DMS79 (cell line): ENCODE measurements around the gene GALNTL6.
"Not testable (repeated sequence)": the region's sequence is repeated elsewhere in the genome, so short reads cannot be mapped to it uniquely, and the experiment has no call there.

ENCODE experiments used
- DNase-seq: peaks from one replicate; lab custom pipeline; 2025; lab: John Stamatoyannopoulos, UW

Gene GALNTL6

DNA sequence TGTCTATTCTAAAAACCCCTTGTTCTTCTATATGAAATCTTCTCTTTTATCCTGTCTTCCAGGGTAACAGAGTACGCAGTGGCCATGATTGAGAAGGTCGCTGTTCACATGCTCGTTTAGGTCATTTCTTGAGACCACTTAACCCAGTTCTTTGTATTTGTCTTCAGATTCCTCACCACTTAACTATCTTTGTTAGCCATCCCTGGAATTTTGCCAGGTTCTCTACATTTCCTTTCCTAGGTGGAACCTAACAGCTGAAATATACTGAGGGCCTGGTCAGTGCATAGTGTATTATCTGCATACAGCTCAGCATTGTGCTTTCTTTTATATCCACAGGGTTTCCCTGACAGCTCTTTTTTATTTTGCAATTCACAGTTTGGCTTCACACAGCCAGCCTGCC, 1206.5 kb downstream of the GALNTL6 start:
- DNase-seq: no peak

DNA sequence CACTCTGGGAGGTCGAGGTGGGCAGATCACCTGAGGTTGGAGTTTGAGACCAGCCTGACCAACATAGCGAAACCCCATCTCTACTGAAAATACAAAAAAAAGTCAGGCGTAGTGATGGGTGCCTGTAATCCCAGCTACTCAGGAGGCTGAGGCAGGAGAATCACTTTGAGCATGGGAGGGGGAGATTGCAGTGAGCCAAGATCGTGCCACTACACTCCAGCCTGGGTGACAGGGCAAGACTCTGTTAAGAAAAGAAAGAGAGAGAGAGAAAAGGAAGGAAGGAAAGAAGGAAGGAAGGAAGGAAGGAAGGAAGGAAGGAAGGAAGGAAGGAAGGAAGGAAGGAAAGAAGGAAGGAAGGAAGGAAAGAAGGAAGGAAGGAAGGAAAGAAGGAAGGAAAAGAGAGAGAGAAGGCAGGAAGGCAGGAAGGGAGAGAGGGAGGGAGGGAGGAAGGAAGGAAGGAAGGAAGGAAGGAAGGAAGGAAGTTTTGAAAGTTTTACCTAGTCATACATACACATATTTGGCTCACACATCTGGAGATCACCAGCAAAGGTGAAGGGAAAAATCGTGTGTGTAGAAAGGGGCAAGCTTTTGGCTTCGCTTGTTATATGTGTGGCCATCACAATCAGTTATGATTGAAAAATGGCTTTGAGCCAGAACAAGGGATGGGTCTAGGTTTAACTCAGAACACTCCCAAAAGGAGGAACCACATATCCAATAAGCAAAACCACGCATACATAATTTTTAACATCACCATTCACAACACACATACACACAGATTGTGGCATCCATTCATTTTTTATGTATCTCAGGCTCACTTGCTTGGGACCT, 1208.8 kb downstream of the GALNTL6 start:
- DNase-seq: not testable (repeated sequence)

DNA sequence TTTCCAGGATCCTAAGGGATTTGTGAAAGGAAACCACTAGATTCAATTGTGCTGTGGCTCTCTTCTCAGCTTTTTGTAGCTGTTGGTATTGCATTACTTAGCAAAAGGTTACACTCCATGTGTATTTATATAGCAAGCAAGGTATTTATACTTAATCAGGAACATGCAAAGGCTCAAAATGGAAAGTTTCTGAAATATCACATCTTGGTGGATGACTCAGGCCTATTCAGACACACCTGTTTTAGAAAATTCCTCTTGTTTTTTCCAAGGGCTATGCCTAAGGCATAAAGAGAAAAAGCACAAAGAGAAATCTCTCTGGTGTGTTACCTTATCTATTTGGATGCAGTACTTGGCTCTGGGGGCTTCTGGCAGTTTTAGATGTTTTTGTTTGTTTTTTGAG, 1211.0 kb downstream of the GALNTL6 start:
- DNase-seq: no peak

DNA sequence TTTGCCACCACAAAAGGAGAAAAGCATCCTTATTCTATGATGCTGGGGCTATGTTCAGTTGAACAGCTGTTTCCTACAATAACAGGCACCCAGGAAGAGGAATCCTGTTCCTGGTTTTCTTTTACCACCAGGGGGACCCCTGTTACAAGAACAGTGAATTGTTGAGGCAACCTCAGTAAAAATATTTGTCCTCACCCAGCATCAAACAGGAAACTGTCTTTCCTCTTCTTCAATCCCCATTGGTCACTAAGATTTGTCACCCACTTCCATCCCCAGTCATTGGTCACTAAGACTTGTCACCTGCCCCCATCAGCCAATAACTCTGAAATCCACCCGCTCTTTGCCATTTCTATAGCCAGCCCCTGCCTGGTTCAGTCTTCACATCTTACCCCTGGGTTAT, 1211.9 kb downstream of the GALNTL6 start:
- DNase-seq: no peak

DNA sequence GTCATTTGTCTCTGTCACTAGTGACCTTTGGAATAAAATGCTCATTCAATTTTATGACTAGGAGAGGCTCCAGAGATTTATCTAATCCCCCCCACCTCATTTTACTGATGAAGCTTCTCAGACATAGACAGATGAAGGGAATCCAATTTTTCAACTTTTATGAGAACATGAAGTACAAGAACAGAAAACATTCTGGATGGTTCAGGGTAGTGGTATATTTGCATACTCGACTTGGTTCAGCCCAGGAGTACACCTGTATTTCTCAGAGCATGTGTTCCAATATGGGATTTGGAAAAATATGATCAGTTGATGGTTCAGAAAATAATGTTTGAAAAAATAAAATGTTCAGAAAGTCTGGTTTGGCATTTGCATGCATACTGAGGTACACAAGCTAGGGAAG, 1224.0 kb downstream of the GALNTL6 start:
- no peak for DNase-seq

DNA sequence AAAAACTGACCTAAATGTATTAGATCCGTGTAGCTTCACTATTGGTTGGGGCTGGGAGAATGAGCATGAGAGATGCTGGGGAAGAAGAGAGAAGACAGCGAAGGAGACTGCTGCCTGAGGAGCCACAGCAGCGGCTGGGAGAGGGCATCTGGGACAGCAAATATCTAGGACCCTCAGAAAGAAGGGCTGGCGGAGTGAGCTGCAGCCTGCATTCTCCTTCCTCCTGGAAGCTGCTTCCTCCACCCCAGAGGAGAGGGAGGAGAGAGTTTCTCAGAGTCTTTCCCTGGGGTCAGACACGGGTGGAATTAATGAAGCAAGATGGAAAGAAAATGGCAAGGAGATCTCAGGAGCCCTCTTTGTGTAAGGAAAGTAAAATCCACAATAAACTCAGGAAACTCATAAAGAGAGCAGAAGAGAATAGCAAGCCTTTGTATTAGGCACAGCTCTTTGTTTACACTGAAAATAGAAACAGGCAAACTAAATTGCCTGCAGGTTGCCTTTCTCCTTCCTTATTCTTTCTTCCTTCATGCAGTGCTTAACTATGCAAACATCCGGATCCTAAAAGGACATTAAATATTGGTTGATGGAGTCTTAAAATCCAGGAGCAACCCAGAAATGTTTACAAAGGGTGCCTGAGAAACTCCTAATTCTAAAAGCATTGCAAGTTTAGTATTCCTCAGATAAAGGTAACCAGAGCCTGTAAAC, 1225.1 kb downstream of the GALNTL6 start:
- no peak for DNase-seq

DNA sequence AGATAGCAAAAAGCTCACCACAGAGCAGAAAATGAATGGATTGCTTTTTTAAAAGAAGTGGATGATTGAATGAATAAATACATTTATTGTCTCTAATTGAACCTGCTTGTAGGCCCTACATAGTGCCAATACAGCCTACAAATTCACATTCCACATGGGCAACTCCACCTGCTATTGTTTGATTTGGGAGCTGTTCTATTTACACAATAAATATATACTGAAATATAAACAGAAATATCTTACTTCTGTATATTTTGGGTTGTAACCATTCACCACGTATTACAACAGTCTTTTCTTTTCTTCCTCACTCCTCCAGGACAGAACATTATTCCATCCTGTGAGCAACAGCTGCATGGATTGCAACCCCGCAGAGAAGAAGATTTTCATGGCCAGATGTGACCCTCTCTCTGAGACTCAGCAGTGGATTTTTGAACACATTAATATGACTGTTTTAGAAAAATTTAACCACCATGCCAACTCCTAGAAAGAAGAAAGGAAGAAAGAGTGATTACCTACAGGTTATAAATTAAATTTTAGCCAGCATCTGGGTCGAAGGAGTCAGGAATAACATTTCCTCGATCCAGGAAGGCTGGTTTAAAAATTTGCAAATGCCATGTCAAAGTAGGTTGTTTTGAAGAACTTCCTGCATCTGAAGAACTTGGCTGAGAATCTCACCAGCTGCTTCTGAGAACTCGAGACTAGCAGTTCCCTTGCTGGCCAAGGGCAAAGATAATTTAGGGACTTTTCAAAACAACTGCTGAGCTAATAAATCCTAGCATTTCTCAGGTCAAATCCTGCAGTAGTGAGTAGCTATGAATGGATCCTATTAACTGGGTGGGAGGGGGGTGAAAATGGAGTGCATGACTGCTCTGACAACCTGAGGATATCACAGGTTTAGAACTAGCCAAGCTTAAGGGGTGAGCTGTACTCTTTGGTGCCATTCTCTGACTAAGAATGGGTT, 1226.7 kb downstream of the GALNTL6 start:
- peak; percentile 14 for DNase-seq

DNA sequence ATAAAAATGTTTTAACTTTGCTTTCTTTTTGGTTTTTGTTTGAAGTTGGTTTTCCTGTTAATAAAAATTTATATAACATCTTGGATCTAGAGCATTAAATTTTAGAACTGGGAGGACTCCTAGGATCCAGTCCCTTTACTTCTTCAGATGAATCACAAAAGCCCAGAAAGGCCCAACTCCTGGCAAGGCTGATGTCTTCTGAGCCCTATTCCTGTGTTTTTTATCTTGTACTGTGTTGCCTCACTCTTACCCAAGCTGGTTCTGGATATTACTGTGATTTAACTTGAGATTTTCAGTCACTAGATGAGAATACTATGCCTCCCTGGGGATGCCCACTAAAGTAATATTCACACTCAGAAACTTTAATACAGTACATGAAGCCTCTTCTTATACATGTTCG, 1228.3 kb downstream of the GALNTL6 start:
- no peak for DNase-seq

DNA sequence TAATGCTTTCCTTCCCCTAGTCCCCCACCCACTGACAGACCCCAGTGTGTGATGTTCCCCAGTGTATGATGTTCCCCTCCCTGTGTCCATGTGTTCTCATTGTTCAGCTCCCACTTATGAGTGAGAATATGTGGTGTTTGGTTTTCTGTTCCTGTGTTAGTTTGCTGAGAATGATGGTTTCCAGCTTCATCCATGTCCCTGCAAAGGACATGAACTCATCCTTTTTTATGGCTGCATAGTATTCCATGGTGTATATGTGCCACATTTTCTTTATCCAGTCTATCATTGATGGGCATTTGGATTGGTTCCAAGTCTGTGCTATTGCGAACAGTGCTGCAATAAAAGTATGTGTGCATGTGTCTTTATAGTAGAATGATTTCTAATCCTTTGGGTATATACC, 1228.9 kb downstream of the GALNTL6 start:
- not testable (repeated sequence) for DNase-seq

DNA sequence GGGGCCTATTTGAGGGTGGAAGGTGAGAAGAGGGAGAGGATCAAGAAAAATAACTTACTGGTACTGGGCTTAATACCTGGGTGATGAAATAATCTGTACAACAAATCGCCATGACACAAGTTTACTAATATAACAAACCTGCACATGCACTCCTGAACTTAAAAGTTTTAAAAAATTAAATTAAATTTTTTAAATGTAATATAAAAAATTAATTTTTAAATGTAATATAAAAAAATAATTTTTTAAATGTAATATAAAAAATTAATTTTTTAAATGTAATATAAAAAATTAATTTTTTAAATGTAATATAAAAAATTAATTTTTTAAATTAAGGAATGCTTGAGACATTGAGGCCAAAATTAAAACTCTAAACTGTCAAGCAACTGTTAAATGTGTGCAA, 1231.1 kb downstream of the GALNTL6 start:
- DNase-seq: no peak

DNA sequence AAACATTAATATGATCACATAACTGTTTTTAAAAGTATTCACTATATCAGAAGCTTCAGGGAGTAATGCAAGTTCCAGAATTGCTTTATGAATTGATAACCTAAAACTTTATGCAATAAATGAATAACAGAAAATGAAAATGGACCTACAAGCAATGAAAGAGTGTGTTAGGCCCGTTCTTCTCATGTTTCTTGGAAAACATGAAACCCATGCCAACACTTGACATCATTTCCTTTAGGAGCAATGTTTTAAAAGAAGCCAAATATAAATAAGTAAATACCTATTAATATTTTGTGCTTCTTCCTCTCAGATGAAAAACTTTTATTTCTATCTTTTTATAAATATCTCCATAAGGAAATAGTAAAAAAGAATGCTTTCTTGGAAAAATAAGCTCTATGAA, 1232.4 kb downstream of the GALNTL6 start:
- DNase-seq: no peak

DNA sequence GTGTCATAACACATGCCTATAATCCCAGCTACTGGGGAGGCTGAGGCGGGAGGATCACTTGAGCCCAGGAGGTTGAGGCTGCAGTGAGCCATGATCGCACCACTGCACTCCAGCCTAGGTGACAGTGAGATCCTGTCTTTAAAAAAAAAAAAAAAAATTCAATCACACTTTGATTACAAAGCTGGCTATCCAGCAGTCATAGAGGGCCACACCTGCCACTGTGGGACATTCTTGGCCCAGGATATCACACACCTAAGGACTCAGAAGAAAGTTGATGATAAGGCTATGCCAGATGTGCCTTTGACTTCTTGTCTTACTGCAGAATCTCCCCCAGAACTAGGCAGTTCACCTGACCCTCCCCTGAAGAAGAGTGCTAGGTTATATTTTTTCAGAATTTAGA, 1232.9 kb downstream of the GALNTL6 start:
- DNase-seq: no peak

DNA sequence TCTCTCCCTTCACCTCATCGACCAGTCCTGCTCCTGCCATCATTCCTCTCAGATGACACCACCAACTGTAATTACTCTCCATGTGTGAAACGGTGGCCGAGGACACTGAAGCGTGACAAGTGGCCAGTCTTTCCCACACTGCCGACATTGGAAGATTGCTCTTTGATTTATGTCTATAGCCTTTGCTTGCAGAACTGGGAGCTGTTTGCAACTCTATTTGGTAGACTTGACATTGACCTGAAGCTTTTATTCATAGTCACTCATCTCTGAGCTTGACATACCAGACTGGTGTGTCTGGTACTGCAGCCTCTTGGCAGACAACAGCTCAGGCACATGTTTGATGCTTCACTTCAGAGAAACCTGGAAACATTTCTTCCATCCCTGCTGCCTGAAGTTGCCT, 1233.6 kb downstream of the GALNTL6 start:
- DNase-seq: no peak

DNA sequence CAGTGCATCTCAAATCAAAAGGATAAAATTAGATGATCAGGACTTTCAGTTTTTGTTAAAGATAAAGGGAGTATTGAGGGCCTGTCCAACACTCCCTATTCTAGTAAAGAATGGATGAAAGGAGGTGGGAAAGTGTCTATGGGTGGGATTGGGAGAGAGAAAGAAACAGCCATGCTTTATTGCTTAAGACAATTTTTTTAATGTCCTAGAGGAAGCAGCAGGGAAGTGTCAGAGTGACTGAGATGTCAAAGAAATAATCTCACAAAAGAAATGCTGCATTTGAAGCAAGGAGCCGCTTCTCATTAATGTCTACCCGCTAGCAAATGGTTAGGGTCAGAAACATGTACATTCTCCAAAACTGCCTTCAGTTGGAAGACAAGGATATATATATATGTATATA, 1238.0 kb downstream of the GALNTL6 start:
- no peak for DNase-seq

DNA sequence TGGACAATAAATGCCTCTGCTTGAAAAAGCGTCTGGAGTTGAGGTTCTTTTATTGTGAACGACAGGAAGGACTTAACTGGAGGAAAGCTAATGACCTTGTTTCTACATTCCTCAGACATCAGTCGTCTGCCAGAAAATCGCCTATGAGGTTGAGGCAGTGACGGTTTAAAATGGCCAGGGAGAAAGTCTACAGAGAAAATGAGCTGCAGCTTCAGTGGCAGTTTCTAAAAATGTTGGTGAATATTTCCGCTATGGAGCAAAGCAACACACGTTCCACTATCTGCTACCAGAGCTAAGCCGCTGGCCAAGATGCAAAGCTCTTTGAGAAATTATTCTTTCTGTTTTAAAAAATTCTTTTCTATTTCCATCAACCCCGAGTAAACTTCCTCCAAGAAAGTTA, 1238.5 kb downstream of the GALNTL6 start:
- no peak for DNase-seq

DNA sequence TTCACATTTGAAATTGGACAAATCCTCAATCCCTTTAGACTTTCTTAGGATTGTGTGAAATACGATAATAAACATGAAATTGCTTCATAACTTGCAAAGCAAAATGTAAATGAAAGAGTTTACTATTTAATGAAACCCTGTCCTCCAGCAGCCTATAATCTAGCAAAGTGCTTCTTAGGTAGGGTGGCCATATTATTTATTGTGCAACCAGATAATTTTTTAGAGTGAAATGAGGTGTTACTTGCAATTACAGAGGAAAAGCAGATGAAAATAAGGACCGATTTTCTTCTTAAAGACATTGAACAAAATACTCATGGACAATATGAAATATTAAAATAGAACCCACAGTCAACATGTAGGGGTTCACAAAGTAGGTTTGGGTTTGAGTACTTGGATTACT, 1239.2 kb downstream of the GALNTL6 start:
- DNase-seq: no peak

DNA sequence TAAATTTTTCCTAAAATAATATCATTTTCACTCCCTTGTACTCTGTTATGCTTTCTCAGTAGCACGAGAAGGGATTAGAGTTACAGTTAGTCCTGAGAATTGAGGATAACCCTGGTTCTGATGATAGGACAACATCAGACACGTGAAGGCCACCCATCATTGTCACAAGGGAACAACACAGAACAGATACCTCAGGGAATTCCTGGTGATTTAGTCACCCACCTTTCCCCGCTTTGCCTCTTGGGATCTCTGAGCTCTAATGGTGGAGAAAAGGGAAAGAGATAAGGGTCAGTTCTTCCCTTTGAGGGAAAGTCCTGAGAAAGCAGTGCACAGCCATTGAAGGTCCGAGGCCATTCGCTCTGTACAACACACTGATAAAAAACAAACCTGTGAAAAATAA, 1243.1 kb downstream of the GALNTL6 start:
- no peak for DNase-seq

DNA sequence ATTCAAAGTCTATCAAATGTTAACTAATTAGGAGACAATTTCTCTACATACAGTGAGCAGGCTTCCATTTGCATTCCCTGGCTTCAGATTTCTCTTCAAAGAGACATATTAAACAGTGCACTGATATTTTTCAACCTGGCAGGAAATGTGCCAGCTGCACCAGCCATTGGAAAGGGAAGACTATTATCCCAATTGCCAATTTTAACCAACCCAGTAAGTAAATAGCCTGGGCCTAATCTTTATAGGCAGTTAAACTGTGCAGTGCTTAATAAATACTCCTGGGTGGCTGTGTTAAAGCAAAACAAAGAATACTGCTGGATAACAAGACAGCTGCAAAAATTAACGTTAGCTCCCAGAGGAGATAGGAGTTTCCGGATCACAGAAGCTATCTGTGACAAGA, 1243.5 kb downstream of the GALNTL6 start:
- DNase-seq: no peak

DNA sequence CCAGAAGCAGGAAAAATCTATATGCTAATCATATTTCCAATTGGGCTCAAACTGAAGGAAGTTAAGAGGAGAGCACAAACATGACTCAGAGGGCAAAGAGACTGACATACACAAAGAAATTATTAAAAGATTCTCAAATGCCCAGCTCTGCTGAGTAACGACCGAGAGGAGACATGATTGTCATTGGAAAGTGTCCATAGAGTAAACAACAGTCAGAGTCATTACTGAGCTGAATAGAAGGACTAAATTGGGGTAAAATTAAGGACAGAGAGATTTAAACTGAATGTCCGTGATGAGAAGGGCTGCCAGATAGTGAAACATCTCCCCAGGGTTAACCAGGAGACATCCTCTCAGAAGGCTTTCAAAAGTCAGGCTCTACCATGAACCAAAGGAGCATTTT, 1244.2 kb downstream of the GALNTL6 start:
- no peak for DNase-seq

DNA sequence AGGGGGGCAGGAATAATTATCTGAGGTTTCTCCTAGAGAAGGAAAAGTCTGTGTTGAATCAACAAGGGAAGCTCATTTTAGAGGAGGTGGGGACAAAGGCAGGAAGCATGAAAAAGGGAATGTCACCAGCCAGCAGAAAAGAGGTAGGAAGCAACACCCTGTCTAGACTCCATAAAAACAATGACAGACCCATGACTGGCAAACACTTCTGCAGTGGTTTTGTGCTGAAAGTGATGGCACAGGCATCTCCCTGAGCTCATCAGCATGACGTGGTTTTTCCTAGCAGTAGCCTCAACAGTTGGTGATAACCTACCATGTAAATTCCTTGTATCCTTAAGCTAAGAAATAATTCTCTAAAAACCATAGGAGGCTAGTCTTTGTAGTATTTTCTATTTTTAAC, 1244.7 kb downstream of the GALNTL6 start:
- DNase-seq: no peak

DNA sequence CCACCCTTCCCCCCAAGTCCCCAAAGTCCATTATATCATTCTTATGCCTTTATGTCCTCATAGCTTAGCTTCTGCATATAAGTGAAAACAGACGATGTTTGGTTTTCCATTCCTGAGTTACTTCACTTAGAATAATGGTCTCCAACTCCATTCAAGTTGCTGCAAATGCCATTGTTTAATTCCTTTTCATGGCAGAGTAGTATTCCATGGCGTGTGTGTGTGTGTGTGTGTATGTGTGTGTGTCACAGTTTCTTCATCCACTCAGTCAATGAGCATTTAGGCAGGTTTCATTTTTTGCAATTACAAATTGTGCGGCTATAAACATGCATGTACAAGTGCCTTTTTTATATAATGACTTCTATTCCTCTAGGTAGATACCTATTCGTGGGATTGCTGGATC, 1248.0 kb downstream of the GALNTL6 start:
- no peak for DNase-seq

DNA sequence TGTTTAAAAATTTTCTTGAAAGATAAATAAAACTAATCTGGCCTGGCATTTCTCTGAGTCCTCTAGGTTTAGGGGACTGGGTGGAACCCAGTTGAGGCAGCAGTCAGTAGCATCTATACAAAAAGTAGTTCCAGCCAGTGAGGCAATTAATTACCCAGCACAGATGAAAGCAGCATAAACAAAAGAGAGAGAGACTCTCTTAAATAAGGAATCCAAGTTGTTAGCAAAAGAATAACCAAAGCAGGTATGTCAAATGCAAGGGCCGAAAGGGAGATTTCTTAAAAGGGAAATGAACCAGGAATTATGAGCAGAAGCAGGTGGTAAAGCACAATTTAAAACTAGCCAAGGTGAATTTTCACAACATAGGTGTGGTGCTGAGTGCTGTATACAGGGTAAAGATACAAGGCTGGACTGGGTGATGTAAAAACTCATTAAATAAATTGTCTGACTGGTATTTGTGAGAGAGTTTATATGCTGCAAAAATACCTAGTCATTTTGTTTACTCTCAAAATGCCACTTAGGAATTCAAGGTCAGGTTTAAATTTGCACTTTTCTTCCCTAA, 1260.8 kb downstream of the GALNTL6 start:
- no peak for DNase-seq
